Measurements from ENCODE around the gene SNX27. TPM values are rescaled to one million over a fixed set of nuclear protein-coding genes. Genes with fewer than 3 reads are reported as not detected.
A peak's percentile ranks its signal among the peaks of the same experiment; 100 is the strongest.

SNX27 gene
- total RNA-seq, 1 experiment from 2014 or later: 56.0 TPM

- TF ChIP-seq ZBTB43 (CRISPR knock-in tag; IDR thresholded peaks at IDR 0.05): peak; percentile 57; the same call in 1 of the 2 replicates
- TF ChIP-seq USF1 (CRISPR knock-in tag; IDR thresholded peaks at IDR 0.05): no peak; the same call in none of the 2 replicates
- no peak for TF ChIP-seq ATF1 (CRISPR knock-in tag; IDR thresholded peaks at IDR 0.05)
- TF ChIP-seq ZNF263 (CRISPR knock-in tag; IDR thresholded peaks at IDR 0.05; ENCODE audit: low read depth): 0 out of 2 replicates have a peak, but pooled peaks have one; percentile 22
- TF ChIP-seq ARID4B (CRISPR knock-in tag; IDR thresholded peaks at IDR 0.05; ENCODE audit: borderline replicate concordance): no peak
- TF ChIP-seq MXD4 (CRISPR knock-in tag; IDR thresholded peaks at IDR 0.05; ENCODE audit: borderline replicate concordance): no peak
- TF ChIP-seq TEAD1 (CRISPR knock-in tag; IDR thresholded peaks at IDR 0.05): peak; percentile 60
- TF ChIP-seq HMGXB4 (CRISPR knock-in tag; IDR thresholded peaks at IDR 0.05): peak; percentile 84
- TF ChIP-seq ZNF317 (CRISPR knock-in tag; IDR thresholded peaks at IDR 0.05; ENCODE audit: borderline replicate concordance, low read depth): no peak
- TF ChIP-seq ZBTB21 (CRISPR knock-in tag; IDR thresholded peaks at IDR 0.05; ENCODE audit: borderline replicate concordance): no peak
- TF ChIP-seq ESRRA (CRISPR knock-in tag; IDR thresholded peaks at IDR 0.05; ENCODE audit: borderline replicate concordance): no peak
- TF ChIP-seq E2F4 (CRISPR knock-in tag; IDR thresholded peaks at IDR 0.05; ENCODE audit: borderline replicate concordance, low read depth): no peak
- peak; percentile 75 for TF ChIP-seq FOXK1 (CRISPR knock-in tag; IDR thresholded peaks at IDR 0.05)
- TF ChIP-seq ZNF512 (CRISPR knock-in tag; IDR thresholded peaks at IDR 0.05; ENCODE audit: borderline replicate concordance): no peak
- no peak for TF ChIP-seq FOXJ3 (CRISPR knock-in tag; IDR thresholded peaks at IDR 0.05; ENCODE audit: borderline replicate concordance)
- no peak for TF ChIP-seq CTCF (IDR thresholded peaks at IDR 0.05)
- TF ChIP-seq FOXP4 (CRISPR knock-in tag; IDR thresholded peaks at IDR 0.05): 0 out of 2 replicates have a peak, but pooled peaks have one; percentile 23
- TF ChIP-seq OVOL2 (CRISPR knock-in tag; IDR thresholded peaks at IDR 0.05; ENCODE audit: borderline replicate concordance): no peak
- TF ChIP-seq GRHL2 (CRISPR knock-in tag; IDR thresholded peaks at IDR 0.05; ENCODE audit: insufficient replicate concordance, severe bottlenecking): no peak
- no peak for TF ChIP-seq IRF1 (CRISPR knock-in tag; IDR thresholded peaks at IDR 0.05)
These were observed at the start of gene SNX27 (continued) for GRCh38 chr1:151611832-151612500.

Measured in WTC11 (cell line).